ENCODE data around the gene KIAA1328. TPM values are rescaled to one million over a fixed set of nuclear protein-coding genes. Genes with fewer than 3 reads are reported as not detected.

KIAA1328 gene
- total RNA-seq, 2 experiments from 2014 or later: 7.3 to 7.8 TPM

GRCh38 chr18:37170984-37171383 is 342.1 kb downstream of the KIAA1328 start:
- Mint-ChIP-seq H3K4me3 (no peak overlapping the region), H3K27me3 (no peaks in the 10 kb centered on the region), H3K36me3 (peaks cover 21% of the 10 kb centered on the region), H3K4me1 (ENCODE audit: low read depth) (no peaks in the 10 kb centered on the region), H3K27ac (no peak overlapping the region), H3K9me3 (no peaks in the 10 kb centered on the region)
- DNase-seq: no peak
- intact Hi-C loops (cut with micrococcal nuclease): no loop called here
- CTCF ChIA-PET: no interaction called here
- POLR2A ChIA-PET: no interaction called here

DNA sequence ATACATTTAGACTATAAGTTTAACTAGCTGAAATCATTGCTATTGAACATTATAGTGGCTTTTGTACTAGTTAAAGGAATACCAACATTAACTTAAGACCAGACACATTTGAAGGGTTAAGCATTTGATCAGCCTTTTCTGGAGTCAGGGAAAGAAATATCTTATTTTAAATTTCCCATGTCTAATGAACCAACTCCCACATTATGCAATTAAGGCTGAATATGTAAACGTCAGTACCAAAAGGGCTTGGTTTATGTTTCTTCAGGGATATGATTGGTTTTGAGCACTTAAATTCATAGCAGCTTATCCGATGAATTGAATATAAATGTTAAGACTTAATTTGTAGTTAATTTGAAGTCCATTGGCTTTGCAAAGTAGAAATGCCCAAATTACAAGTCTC is 344.5 kb downstream of the KIAA1328 start:
- ChIA-PET CTCF (no interaction called here), POLR2A (no interaction called here)
- Mint-ChIP-seq H3K4me1 (ENCODE audit: low read depth) (no peaks in the 10 kb centered on the region), H3K9me3 (no peaks in the 10 kb centered on the region), H3K36me3 (peaks cover 21% of the 10 kb centered on the region), H3K4me3 (no peak overlapping the region), H3K27ac (no peak overlapping the region), H3K27me3 (no peaks in the 10 kb centered on the region)
- DNase-seq: no peak
- intact Hi-C loops (cut with micrococcal nuclease): no loop called here

DNA sequence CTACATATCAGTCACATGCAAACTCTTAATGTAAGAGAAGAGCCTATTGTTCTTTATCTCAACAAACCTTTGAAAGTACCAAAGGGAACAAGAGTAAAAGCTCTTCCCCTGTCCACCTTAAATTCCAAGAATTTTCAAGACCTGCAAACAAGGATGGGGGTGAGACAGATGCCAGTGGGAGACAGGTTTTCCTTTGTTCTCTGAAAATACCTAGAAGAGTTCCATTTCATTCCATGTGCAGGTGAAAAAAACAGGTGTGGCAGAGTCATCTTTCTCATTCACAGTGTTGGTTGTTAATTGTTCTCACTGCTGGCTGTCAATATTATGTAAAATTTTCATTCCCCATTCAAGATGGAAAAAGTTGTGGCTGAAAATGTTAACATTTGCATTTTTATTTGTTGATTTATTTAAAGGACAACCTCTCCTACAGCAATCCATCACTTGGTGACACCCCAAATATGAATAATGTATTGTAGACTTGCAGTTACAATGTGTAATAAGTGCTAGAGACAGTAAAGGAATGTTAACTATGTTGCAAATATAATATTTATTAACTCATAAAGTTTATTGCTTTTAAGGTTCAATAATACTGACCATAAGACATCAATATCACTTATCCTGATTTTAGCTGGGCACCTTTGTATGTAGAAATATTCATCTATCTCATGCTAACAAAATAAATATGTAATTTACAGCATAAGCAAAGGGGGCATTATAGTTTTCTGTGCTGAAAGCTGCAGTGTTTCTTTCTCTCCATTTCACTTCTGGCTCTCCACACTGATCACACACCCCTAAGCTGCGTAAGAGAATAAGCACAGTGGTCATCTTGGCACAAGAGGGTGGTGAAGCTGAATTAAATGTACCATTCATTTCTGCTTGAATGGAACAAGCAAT is 347.0 kb downstream of the KIAA1328 start:
- CTCF ChIA-PET: no interaction called here
- intact Hi-C loops (cut with micrococcal nuclease): no loop called here
- Mint-ChIP-seq H3K27ac (no peak overlapping the region), H3K9me3 (no peaks in the 10 kb centered on the region), H3K27me3 (no peaks in the 10 kb centered on the region), H3K4me3 (no peak overlapping the region), H3K36me3 (peaks cover 29% of the 10 kb centered on the region), H3K4me1 (ENCODE audit: low read depth) (no peaks in the 10 kb centered on the region)
- POLR2A ChIA-PET: no interaction called here
- DNase-seq: no peak

GRCh38 chr18:37176621-37176934 is 347.7 kb downstream of the KIAA1328 start:
- Mint-ChIP-seq H3K4me3 (no peak overlapping the region), H3K27me3 (no peaks in the 10 kb centered on the region), H3K36me3 (peaks cover 29% of the 10 kb centered on the region), H3K9me3 (no peaks in the 10 kb centered on the region), H3K27ac (no peak overlapping the region), H3K4me1 (ENCODE audit: low read depth) (no peaks in the 10 kb centered on the region)
- intact Hi-C loops (cut with micrococcal nuclease): no loop called here
- DNase-seq: no peak
- POLR2A ChIA-PET: no interaction called here
- CTCF ChIA-PET: no interaction called here

GRCh38 chr18:37179384-37179783 is 350.5 kb downstream of the KIAA1328 start:
- no peaks in the 10 kb centered on the region for H3K9me3 Mint-ChIP-seq
- H3K27me3 Mint-ChIP-seq: no peaks in the 10 kb centered on the region
- no peak overlapping the region for H3K4me3 Mint-ChIP-seq
- DNase-seq: no peak
- H3K36me3 Mint-ChIP-seq: peaks cover 17% of the 10 kb centered on the region
- no peak overlapping the region for H3K27ac Mint-ChIP-seq
- intact Hi-C loops (cut with micrococcal nuclease): no loop called here
- POLR2A ChIA-PET: no interaction called here
- CTCF ChIA-PET: no interaction called here
- H3K4me1 Mint-ChIP-seq (ENCODE audit: low read depth): no peaks in the 10 kb centered on the region

DNA sequence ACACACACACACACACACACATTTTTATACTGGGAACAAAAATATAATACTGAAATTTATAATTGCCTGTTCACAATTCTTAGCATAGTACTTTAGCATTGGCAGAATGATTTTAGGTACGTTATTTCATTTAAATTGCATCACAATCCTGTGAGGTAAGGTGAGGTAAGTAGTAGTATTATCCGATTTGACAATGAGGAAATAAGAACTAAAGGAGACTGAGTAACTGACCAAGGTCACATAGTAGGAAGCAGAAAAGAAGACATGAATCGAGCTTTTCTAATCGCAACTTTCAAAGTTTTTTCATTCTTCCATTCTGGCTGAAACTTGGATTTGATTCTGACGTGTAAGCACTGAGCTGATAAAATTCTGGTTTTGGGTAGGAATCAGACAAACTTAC is 351.2 kb downstream of the KIAA1328 start:
- ChIA-PET POLR2A (no interaction called here), CTCF (no interaction called here)
- H3K27me3 Mint-ChIP-seq: no peaks in the 10 kb centered on the region
- DNase-seq: no peak
- H3K27ac Mint-ChIP-seq: no peak overlapping the region
- intact Hi-C loops (cut with micrococcal nuclease): no loop called here
- peaks cover 13% of the 10 kb centered on the region for H3K36me3 Mint-ChIP-seq
- H3K9me3 Mint-ChIP-seq: no peaks in the 10 kb centered on the region
- H3K4me1 Mint-ChIP-seq (ENCODE audit: low read depth): no peaks in the 10 kb centered on the region
- no peak overlapping the region for H3K4me3 Mint-ChIP-seq

- no peaks in the 10 kb centered on the region for H3K4me1 Mint-ChIP-seq (ENCODE audit: low read depth)
- CTCF ChIA-PET: no interaction called here
- POLR2A ChIA-PET: no interaction called here
- no peaks in the 10 kb centered on the region for H3K27me3 Mint-ChIP-seq
- no peaks in the 10 kb centered on the region for H3K9me3 Mint-ChIP-seq
- no peak overlapping the region for H3K27ac Mint-ChIP-seq
- H3K36me3 Mint-ChIP-seq: peaks cover 7% of the 10 kb centered on the region
- DNase-seq: no peak
- H3K4me3 Mint-ChIP-seq: no peak overlapping the region
- intact Hi-C loops (cut with micrococcal nuclease): no loop called here
Observed at GRCh38 chr18:37182340-37183135, 353.6 kb downstream of the KIAA1328 start.

DNA sequence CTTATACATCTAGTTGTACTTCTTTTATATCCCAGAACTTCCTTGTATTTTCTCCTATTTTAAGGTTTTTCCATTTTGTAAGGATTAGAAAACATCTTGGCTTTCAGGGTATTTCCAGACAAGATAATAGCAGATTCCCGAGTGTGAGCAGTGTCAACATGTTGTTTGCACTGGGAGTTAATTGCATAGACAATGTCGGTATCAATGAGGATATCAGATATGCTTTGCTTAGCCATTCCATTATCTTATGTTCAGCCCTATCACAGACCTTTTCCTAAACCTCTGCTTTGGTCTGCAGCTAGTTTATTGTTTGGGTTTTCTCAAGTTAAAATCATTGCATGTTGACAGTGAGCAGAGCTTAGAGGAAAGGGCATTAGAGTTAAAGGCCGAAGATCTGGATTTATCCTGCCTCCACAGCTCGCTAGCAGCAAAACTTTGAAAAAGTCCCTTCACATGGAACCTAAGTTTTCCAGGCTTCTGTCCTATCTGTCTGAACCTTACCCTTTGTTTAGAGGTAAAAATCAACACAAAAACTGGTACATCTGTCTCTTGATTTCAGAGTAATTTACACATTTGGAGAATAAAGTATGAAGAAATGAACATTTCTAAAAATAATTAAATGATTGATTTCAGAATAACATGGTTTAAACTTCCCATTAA is 355.4 kb downstream of the KIAA1328 start:
- intact Hi-C loops (cut with micrococcal nuclease): no loop called here
- peaks cover 4% of the 10 kb centered on the region for H3K36me3 Mint-ChIP-seq
- H3K9me3 Mint-ChIP-seq: no peaks in the 10 kb centered on the region
- no peak for DNase-seq
- no peak overlapping the region for H3K4me3 Mint-ChIP-seq
- CTCF ChIA-PET: no interaction called here
- H3K4me1 Mint-ChIP-seq (ENCODE audit: low read depth): no peaks in the 10 kb centered on the region
- H3K27me3 Mint-ChIP-seq: no peaks in the 10 kb centered on the region
- H3K27ac Mint-ChIP-seq: no peak overlapping the region
- POLR2A ChIA-PET: no interaction called here

DNA sequence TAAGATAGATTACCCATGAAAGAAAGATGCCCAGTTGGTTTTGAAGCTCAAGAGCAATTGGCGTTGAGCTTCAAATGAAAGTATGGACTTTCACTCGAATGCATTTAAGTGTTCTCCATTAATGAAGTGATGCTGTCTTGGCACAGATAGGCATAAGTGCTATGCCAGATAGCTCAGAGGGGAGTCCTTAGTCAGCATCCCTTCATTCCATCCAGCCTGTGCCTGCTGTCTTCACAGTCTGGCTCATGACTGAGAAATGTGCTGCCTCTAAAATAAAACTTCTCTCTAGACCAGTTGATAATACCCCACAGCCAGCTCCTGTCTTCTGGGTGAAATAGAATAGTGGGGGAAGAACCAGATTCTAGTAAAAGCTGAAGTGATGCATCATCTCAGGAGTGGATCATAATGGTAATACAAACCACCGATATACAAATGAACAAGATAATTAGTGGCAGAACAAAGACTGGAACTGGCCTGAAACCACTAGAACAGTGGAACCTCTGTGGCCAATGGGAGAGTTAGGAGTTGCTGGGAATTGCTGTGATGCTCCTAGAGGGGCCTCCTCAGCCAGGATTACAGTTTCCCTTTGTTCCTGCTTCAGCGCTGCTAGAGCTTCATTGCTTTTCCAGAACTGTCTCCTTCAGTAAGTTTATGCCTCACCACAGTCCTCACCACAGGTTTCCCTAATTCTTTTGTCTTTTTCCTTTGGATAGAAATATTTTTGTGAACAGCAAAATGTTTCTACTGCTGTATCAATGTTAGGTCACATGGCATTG is 359.3 kb downstream of the KIAA1328 start:
- H3K4me3 Mint-ChIP-seq: no peak overlapping the region
- ChIA-PET CTCF (no interaction called here), POLR2A (no interaction called here)
- no peaks in the 10 kb centered on the region for H3K4me1 Mint-ChIP-seq (ENCODE audit: low read depth)
- H3K27ac Mint-ChIP-seq: no peak overlapping the region
- no peaks in the 10 kb centered on the region for H3K9me3 Mint-ChIP-seq
- H3K36me3 Mint-ChIP-seq: no peaks in the 10 kb centered on the region
- no peaks in the 10 kb centered on the region for H3K27me3 Mint-ChIP-seq
- no peak for DNase-seq
- intact Hi-C loops (cut with micrococcal nuclease): no loop called here

- H3K36me3 Mint-ChIP-seq: peaks cover 44% of the 10 kb centered on the region
- peaks cover 33% of the 10 kb centered on the region for H3K9me3 Mint-ChIP-seq
- no peak overlapping the region for H3K4me3 Mint-ChIP-seq
- ChIA-PET CTCF (no interaction called here), POLR2A (no interaction called here)
- H3K4me1 Mint-ChIP-seq (ENCODE audit: low read depth): no peaks in the 10 kb centered on the region
- H3K27me3 Mint-ChIP-seq: no peaks in the 10 kb centered on the region
- no peak overlapping the region for H3K27ac Mint-ChIP-seq
- intact Hi-C loops (cut with micrococcal nuclease): no loop called here
- no peak for DNase-seq
Observed at GRCh38 chr18:37199741-37200140, 370.8 kb downstream of the KIAA1328 start.

DNA sequence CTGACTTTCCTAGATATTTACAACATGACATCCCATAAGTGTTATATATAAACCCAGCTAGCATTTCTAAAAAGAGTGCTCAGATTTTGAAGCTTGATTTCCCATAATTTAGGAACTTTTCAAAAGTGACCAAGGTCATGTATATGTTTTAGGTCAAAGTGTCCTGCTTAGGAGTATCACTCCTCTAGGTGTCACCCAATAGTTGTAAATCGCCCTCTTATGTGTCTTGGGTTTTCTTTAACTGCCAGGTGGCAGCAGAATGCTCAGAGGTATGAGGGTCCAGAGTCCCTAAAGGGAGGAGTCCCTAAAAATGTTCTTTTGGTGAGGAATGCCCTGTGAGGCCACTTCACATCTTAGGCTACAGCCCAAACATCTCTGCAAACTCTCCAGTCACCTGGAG is 378.4 kb downstream of the KIAA1328 start:
- CTCF ChIA-PET: no interaction called here
- Mint-ChIP-seq H3K36me3 (peaks cover 9% of the 10 kb centered on the region), H3K4me1 (ENCODE audit: low read depth) (no peaks in the 10 kb centered on the region), H3K9me3 (peaks cover 9% of the 10 kb centered on the region), H3K27ac (no peak overlapping the region), H3K27me3 (no peaks in the 10 kb centered on the region), H3K4me3 (no peak overlapping the region)
- POLR2A ChIA-PET: no interaction called here
- no peak for DNase-seq
- intact Hi-C loops (cut with micrococcal nuclease): no loop called here

GRCh38 chr18:37210781-37211180 is 381.9 kb downstream of the KIAA1328 start:
- Mint-ChIP-seq H3K4me3 (no peak overlapping the region), H3K27me3 (no peaks in the 10 kb centered on the region), H3K27ac (no peak overlapping the region), H3K9me3 (peaks cover 20% of the 10 kb centered on the region), H3K4me1 (ENCODE audit: low read depth) (no peaks in the 10 kb centered on the region), H3K36me3 (peaks cover 12% of the 10 kb centered on the region)
- ChIA-PET POLR2A (no interaction called here), CTCF (no interaction called here)
- intact Hi-C loops (cut with micrococcal nuclease): no loop called here
- DNase-seq: no peak

All from activated CD4-positive, alpha-beta memory T cell treated with anti-CD3 and anti-CD28 coated beads for 36 hours (primary cell).